ENCODE data around the gene IYD.

IYD gene

GRCh38 chr6:150452428-150453243 is 83.8 kb downstream of the IYD start:
- TF ChIP-seq, protein P1, sequence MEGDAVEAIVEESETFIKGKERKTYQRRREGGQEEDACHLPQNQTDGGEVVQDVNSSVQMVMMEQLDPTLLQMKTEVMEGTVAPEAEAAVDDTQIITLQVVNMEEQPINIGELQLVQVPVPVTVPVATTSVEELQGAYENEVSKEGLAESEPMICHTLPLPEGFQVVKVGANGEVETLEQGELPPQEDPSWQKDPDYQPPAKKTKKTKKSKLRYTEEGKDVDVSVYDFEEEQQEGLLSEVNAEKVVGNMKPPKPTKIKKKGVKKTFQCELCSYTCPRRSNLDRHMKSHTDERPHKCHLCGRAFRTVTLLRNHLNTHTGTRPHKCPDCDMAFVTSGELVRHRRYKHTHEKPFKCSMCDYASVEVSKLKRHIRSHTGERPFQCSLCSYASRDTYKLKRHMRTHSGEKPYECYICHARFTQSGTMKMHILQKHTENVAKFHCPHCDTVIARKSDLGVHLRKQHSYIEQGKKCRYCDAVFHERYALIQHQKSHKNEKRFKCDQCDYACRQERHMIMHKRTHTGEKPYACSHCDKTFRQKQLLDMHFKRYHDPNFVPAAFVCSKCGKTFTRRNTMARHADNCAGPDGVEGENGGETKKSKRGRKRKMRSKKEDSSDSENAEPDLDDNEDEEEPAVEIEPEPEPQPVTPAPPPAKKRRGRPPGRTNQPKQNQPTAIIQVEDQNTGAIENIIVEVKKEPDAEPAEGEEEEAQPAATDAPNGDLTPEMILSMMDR (IDR thresholded peaks at IDR 0.05; ENCODE audit: insufficient read depth, low read depth, low read length, missing control alignments) = no peak
- no peak for DNase-seq (ENCODE audit: low read depth)
- H3K4me3 ChIP-seq (ENCODE audit: low read depth, low read length) = no peak overlapping the region

DNA sequence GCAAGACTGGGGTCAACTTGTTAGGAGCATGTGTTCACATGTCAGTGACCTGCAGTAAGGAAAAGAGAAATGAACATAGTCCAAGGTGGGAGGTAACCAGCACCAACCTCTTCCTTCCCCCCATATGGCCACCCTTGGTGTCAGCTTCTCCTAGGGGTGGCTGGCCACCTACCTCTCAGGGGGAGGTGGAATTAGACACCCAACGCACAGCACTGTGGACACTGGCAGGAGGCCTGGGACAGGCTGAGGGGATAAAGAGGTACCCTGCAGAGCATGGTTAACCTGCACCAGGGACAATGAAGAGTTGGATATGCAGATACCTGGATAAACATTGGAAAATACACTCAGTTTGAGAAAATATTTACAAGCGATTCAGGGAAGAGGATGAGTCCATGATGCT is 84.5 kb downstream of the IYD start:
- TF ChIP-seq, protein P1 (IDR thresholded peaks at IDR 0.05; ENCODE audit: insufficient read depth, low read depth, low read length, missing control alignments) = no peak
- H3K4me3 ChIP-seq (ENCODE audit: low read depth, low read length) = no peak overlapping the region
- no peak for DNase-seq (ENCODE audit: low read depth)
